NT2/D1 (cell line): ENCODE data around the gene FAM53A.

ENCODE experiments used
- DNase-seq: peaks from one replicate; pipeline ENCODE4 v3.0.0-alpha.2; 2011; ENCODE audit warnings: low read depth, low spot score
- H3K27me3 ChIP-seq: 2 replicates; pipeline ENCODE4 v1.6.0; 2011; ENCODE audit warnings: mild to moderate bottlenecking; ENCODE audit not compliant: insufficient read length, insufficient read depth
- H3K36me3 ChIP-seq: 2 replicates; pipeline ENCODE4 v1.6.1; 2011; ENCODE audit warnings: mild to moderate bottlenecking, low read length, mixed read lengths; ENCODE audit not compliant: insufficient read depth, insufficient read length
- H3K4me1 ChIP-seq: 2 replicates; pipeline ENCODE4 v1.5.1; 2011; ENCODE audit not compliant: insufficient read depth, insufficient read length
- H3K4me3 ChIP-seq: 2 replicates; pipeline ENCODE4 v1.5.1; 2011; ENCODE audit warnings: low read depth; ENCODE audit not compliant: insufficient read length
- H3K9ac ChIP-seq: 2 replicates; pipeline ENCODE4 v1.6.0; 2011; ENCODE audit warnings: low read depth; ENCODE audit not compliant: insufficient read length
- H3K9me3 ChIP-seq: 2 replicates; pipeline ENCODE4 v1.5.1; 2011; ENCODE audit warnings: mild to moderate bottlenecking, low read length; ENCODE audit not compliant: insufficient read depth
- SUZ12 ChIP-seq: IDR thresholded peaks from 2 replicates; pipeline ENCODE4 v1.6.1; 2011; ENCODE audit not compliant: insufficient read length, insufficient read depth; ENCODE audit errors: extremely low read depth
- YY1 ChIP-seq: IDR thresholded peaks from 2 replicates; pipeline ENCODE4 v1.6.1; 2011; ENCODE audit not compliant: insufficient read length, insufficient read depth
- ZNF274 ChIP-seq: IDR thresholded peaks from 2 replicates; pipeline ENCODE4 v1.6.1; 2011; ENCODE audit warnings: mild to moderate bottlenecking, low read depth, low read length

Gene FAM53A, protein sequence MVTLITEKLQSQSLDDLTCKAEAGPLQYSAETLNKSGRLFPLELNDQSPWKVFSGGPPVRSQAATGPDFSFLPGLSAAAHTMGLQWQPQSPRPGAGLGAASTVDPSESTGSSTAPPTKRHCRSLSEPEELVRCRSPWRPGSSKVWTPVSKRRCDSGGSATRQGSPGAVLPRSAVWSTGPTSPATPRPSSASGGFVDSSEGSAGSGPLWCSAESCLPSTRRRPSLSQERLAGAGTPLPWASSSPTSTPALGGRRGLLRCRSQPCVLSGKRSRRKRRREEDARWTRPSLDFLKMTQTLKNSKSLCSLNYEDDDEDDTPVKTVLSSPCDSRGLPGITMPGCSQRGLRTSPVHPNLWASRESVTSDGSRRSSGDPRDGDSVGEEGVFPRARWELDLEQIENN

DNA sequence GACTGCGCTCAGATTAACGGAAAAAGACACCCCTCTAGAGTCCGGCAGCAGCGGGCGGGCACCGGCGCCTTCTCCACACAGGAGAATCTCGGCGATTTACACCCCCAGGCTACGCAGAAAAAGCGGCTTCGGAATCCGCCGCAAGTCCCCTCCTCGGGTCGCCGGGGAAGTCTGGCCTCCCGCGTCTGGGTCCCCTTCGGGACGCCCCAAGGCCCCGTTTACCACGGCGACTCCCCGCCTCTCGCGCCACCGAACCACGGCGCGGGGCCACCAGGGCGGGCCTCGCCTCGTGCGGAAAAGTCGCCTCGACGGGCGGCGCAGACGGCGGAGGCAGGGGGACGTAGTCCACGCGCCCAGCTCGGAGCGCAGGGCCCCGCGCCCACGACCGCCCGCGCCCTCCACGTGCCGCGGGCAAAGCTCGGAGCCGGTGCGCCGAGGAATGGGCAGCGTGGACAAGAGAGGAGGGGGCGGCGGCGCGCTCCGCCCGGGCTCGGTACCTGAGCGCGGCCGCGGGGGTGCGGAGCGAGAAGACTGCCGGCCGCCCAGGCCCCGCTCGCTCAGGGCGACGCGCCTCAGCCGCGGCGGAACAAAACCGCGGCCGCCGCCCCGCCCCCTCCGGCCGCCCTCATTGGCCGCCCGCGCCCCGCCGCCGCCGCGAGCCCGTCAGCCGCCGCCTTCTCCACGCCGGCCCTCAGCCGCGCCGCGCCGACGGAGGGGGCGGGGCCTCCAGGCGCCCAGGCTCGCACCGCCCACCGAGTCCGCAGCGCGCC is at the start of gene FAM53A:
Gene FAM53A (minus strand): TSS at position 578 of the 770 bp plus-strand sequence. CDS start 15,572 bp downstream, outside the sequence.
- H3K4me3 ChIP-seq: peak within 1 kb of the TSS; percentile 82
- H3K4me1 ChIP-seq: peaks cover 4% of the 10 kb centered on the region
- peaks cover 13% of the 10 kb centered on the region for H3K27me3 ChIP-seq
- H3K36me3 ChIP-seq: no peaks in the 10 kb centered on the region
- TF ChIP-seq YY1 (no peak), SUZ12 (no peak), ZNF274 (no peak)
- no peaks in the 10 kb centered on the region for H3K9me3 ChIP-seq
- H3K9ac ChIP-seq: peak within 1 kb of the TSS; percentile 86
- peak; percentile 66 for DNase-seq

DNA sequence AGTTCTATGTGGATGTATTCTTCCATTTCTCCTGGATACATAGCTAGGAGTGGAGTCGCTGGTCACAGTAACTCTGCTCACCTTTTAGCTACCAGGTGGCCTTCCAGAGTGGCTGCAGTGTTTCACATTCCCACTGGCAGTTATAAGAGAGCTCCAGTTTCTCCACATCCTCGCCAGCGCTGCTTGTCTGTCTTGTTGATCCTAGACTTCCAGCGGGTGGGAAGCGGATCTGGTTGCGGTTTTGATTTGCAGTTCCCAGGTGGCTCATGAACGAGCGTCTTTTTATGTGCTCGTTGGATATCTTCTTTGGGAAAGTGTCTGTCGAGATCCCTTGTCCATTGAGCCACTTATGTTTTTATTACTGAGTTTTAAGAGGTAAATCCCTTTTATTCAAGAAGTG is 48.8 kb upstream of the FAM53A start:
- Histone ChIP-seq H3K9ac (no peak overlapping the region), H3K27me3 (no peaks in the 10 kb centered on the region), H3K9me3 (peaks cover 37% of the 10 kb centered on the region), H3K36me3 (peaks cover 91% of the 10 kb centered on the region), H3K4me1 (no peaks in the 10 kb centered on the region), H3K4me3 (no peak overlapping the region)
- TF ChIP-seq ZNF274: no peak
- no peak for TF ChIP-seq SUZ12
- TF ChIP-seq YY1: no peak
- DNase-seq: no peak

DNA sequence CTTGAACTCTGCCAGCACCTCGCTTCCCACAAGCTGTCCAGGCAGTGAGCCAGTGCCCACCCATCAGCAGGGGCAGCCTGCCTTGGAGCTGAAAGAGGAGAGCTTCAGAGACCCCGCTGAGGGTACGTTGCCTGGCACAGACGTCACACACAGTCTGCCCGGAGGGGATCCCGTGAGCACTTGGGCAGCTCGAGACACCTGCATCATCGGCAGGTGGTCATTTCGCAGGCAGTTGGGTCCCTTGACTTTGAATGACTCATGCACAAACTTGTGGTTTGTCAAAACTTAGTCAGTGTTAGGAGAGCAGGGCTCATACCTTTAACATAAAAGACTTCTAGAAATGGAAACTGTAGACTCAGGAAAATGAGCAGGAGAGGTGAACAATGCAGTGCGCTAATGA is 47.1 kb upstream of the FAM53A start:
- no peak for DNase-seq
- TF ChIP-seq ZNF274 (no peak), YY1 (no peak)
- H3K9ac ChIP-seq: no peak overlapping the region
- no peak overlapping the region for H3K4me3 ChIP-seq
- H3K27me3 ChIP-seq: no peaks in the 10 kb centered on the region
- peaks cover 19% of the 10 kb centered on the region; the same call in 1 of the 2 replicates for H3K9me3 ChIP-seq
- H3K4me1 ChIP-seq: peaks cover 3% of the 10 kb centered on the region
- H3K36me3 ChIP-seq: peaks cover 91% of the 10 kb centered on the region

DNA sequence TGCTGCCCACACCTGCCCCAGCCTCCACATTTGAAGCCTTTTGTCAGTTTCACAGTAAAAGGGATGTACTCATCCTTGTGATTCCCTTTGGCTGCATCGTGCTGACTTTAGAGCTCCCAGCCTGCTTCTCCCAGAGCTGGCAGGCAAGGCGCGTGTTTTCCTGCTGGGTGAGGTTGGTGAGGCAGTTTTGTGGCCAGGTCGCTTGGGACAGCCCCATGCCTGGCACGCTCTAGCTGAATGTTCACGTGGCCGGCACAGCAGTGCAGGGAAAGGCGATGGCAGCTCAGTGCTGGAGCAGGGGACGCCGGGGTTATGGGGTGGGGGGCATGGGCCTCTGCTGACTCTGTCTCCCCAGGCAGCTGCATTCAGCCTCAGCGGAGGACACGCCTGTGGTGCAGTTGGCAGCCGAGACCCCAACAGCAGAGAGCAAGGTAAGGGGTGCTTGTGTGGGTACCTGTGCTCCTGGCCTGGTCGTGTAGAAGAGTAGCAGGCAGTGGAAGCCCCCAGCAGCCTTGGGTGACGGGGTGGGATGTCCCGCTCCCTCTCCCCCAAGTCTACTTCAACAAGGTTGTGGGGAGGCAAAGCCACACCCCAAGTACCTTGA is 46.5 kb upstream of the FAM53A start:
- no peak for DNase-seq
- Histone ChIP-seq H3K27me3 (no peaks in the 10 kb centered on the region), H3K36me3 (peaks cover 93% of the 10 kb centered on the region), H3K4me1 (peaks cover 8% of the 10 kb centered on the region), H3K9ac (no peak overlapping the region), H3K4me3 (no peak overlapping the region), H3K9me3 (peaks cover 14% of the 10 kb centered on the region; the same call in 1 of the 2 replicates)
- no peak for TF ChIP-seq SUZ12
- no peak for TF ChIP-seq YY1
- no peak for TF ChIP-seq ZNF274

DNA sequence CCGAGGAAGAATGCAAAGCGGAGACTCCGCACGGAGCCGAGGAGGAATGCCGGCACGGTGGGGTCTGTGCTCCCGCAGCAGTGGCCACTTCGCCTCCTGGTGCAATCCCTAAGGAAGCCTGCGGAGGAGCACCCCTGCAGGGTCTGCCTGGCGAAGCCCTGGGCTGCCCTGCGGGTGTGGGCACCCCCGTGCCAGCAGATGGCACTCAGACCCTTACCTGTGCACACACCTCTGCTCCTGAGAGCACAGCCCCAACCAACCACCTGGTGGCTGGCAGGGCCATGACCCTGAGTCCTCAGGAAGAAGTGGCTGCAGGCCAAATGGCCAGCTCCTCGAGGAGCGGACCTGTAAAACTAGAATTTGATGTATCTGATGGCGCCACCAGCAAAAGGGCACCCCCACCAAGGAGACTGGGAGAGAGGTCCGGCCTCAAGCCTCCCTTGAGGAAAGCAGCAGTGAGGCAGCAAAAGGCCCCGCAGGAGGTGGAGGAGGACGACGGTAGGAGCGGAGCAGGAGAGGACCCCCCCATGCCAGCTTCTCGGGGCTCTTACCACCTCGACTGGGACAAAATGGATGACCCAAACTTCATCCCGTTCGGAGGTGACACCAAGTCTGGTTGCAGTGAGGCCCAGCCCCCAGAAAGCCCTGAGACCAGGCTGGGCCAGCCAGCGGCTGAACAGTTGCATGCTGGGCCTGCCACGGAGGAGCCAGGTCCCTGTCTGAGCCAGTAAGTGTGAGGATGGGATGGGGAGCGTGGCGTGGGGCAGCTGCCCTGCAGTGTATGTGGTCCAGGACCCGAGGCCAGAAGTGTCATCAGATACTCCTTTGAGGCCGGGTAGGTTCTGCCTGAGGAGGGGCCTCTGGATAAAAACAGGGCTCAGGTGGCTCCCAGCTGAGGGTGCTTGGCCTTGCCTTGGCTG is 44.2 kb upstream of the FAM53A start:
- H3K36me3 ChIP-seq: peaks cover 92% of the 10 kb centered on the region
- no peak overlapping the region for H3K9ac ChIP-seq
- no peak overlapping the region for H3K4me3 ChIP-seq
- no peaks in the 10 kb centered on the region for H3K27me3 ChIP-seq
- TF ChIP-seq SUZ12 (no peak), YY1 (no peak), ZNF274 (no peak)
- no peak for DNase-seq
- H3K9me3 ChIP-seq: no peaks in the 10 kb centered on the region
- H3K4me1 ChIP-seq: peaks cover 14% of the 10 kb centered on the region

DNA sequence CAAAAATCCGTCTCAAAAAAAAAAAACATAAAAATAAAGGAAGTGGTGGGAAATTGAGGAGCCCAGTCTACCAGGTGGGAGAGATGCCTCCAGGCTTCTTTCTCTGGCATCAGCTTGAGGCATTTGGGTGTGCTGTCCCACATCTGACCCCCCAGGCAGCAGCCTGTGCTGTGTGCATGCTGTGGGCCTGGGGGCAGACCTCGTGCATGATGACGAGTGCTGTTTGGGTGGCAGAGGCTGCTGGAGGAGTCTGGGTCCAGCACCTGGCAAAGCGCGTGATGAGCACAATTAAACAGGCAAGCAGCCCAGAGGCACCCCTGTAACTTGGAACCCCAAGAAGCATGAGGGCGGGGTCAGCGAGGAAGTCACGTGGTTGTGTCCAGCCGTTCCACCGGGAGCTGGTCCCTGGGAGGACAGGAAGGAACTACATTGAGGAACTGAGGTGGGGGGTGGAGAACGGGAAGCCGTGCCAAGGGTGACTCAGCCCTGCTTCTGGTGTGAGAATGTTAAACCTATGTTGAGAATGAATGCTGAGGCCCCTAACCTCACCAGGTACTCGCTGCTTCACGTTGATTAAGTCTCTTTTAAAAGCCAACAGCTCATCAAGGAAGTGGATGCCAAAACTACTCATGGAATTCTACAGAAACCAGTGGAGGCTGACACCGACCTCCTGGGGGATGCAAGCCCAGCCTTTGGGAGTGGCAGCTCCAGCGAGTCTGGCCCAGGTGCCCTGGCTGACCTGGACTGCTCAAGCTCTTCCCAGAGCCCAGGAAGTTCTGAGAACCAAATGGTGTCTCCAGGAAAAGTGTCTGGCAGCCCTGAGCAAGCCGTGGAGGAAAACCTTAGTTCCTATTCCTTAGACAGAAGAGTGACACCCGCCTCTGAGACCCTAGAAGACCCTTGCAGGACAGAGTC is 43.3 kb upstream of the FAM53A start:
- DNase-seq: no peak

More for the DNA sequence above, 43.3 kb upstream of the FAM53A start:
- no peaks in the 10 kb centered on the region for H3K9me3 ChIP-seq
- TF ChIP-seq SUZ12 (no peak), ZNF274 (no peak)
- H3K36me3 ChIP-seq: peaks cover 92% of the 10 kb centered on the region
- no peaks in the 10 kb centered on the region for H3K27me3 ChIP-seq
- no peak overlapping the region for H3K9ac ChIP-seq
- H3K4me3 ChIP-seq: no peak overlapping the region
- peaks cover 21% of the 10 kb centered on the region for H3K4me1 ChIP-seq
